ENCODE measurements around the gene MCM8.

- TF ChIP-seq, protein P1, sequence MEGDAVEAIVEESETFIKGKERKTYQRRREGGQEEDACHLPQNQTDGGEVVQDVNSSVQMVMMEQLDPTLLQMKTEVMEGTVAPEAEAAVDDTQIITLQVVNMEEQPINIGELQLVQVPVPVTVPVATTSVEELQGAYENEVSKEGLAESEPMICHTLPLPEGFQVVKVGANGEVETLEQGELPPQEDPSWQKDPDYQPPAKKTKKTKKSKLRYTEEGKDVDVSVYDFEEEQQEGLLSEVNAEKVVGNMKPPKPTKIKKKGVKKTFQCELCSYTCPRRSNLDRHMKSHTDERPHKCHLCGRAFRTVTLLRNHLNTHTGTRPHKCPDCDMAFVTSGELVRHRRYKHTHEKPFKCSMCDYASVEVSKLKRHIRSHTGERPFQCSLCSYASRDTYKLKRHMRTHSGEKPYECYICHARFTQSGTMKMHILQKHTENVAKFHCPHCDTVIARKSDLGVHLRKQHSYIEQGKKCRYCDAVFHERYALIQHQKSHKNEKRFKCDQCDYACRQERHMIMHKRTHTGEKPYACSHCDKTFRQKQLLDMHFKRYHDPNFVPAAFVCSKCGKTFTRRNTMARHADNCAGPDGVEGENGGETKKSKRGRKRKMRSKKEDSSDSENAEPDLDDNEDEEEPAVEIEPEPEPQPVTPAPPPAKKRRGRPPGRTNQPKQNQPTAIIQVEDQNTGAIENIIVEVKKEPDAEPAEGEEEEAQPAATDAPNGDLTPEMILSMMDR (IDR thresholded peaks at IDR 0.05): no peak
- no peak for TF ChIP-seq ZFX (IDR thresholded peaks at IDR 0.05; ENCODE audit: borderline replicate concordance)
Observed at GRCh38 chr20:5950271-5951031, at the start of gene MCM8, which contains the start of gene TRMT6.
